GM12878 (cell line): ENCODE data around the gene C8G. TPM values are rescaled to one million over a fixed set of nuclear protein-coding genes. Genes with fewer than 3 reads are reported as not detected.

Source experiments
- ATAC-seq: fragments of 200-7000 bp; cut with Tn5 transposase; 3 replicates; pipeline ENCODE4 v1.9.1; 2020; ENCODE audit warnings: mild to moderate bottlenecking, moderate library complexity
- BruUV-seq: library from RNA; stranded (reverse); fragments of 400-500 nt; replicated peaks from 2 replicates; lab custom pipeline; 2021; lab: Mats Ljungman, UMichigan
- CTCF ChIA-PET: fragments of 300-600 bp; sonication (Branson Sonifier 250); formaldehyde crosslinking; extraction: SDS; loops from one replicate; lab custom pipeline; 2021; ENCODE audit warnings: inconsistent platforms; lab: Yijun Ruan, JAX
- POLR2A ChIA-PET: fragments of 350-600 bp; formaldehyde crosslinking; extraction: SDS; loops from one replicate; lab custom pipeline; 2021; ENCODE audit warnings: inconsistent platforms; lab: Charles Lee
- RAD21 ChIA-PET: fragments of 300-600 bp; sonication (Branson Sonifier 250); formaldehyde crosslinking; loops from one replicate; lab custom pipeline; 2023; ENCODE audit warnings: antibody characterized with exemption; ENCODE audit not compliant: unreplicated experiment; lab: Charles Lee
- SMC1A ChIA-PET: fragments of 300-600 bp; sonication (Branson Sonifier 250); formaldehyde crosslinking; loops from one replicate; lab custom pipeline; 2023; ENCODE audit not compliant: unreplicated experiment, uncharacterized antibody; lab: Charles Lee
- DNase-seq: peaks from one replicate; pipeline ENCODE4 v3.0.0-alpha.2; 2011; ENCODE audit warnings: low read depth, low spot score
- FAIRE-seq: peaks from 3 replicates; lab custom pipeline; 2011; peaks lifted over from hg19 to GRCh38; lab: Jason Lieb, UNC
- H2AFZ ChIP-seq: 2 replicates; pipeline ENCODE4 v1.6.0; 2011; ENCODE audit warnings: low read depth, low read length, control low read depth; ENCODE audit not compliant: control insufficient read depth
- H3K27ac ChIP-seq: 2 replicates; pipeline ENCODE4 v1.5.1; 2011; ENCODE audit warnings: control low read depth; ENCODE audit not compliant: control insufficient read depth, insufficient read depth
- H3K27me3 ChIP-seq, 2 experiments: replicated peaks in 1 of 2; 2 replicates each; pipeline versions ENCODE4 v1.6.0 to v1.6.1; 2011; ENCODE audit warnings: low read length in 1 of 2; ENCODE audit not compliant: control insufficient read depth in 2 of 2, insufficient read depth in 2 of 2
- H3K36me3 ChIP-seq, 2 experiments: 2 replicates each; pipeline ENCODE4 v1.5.1; 2011; ENCODE audit warnings: low read length in 1 of 2; ENCODE audit not compliant: control insufficient read depth in 2 of 2, insufficient read depth in 2 of 2
- H3K4me1 ChIP-seq: 2 replicates; pipeline ENCODE4 v1.6.1; 2011; ENCODE audit warnings: mild to moderate bottlenecking, low read length, moderate library complexity, mixed read lengths; ENCODE audit not compliant: control insufficient read depth, insufficient read depth
- H3K4me2 ChIP-seq: 2 replicates; pipeline ENCODE4 v1.6.0; 2011; ENCODE audit warnings: control low read depth; ENCODE audit not compliant: control insufficient read depth, insufficient read depth
- H3K4me3 ChIP-seq: fragments of 200-600 bp; sonication (generic); 2 replicates; pipeline ENCODE4 v1.5.1; 2016
- H3K79me2 ChIP-seq: 2 replicates; pipeline ENCODE4 v1.6.0; 2011; ENCODE audit warnings: low read length; ENCODE audit not compliant: control insufficient read depth, insufficient read depth
- H3K9ac ChIP-seq: 2 replicates; pipeline ENCODE4 v1.8.0; 2011; ENCODE audit warnings: low read length, control low read depth, mixed read lengths; ENCODE audit not compliant: control insufficient read depth, insufficient read depth
- H3K9me3 ChIP-seq: replicated peaks from 3 replicates; pipeline ENCODE4 v1.5.1; 2011; ENCODE audit warnings: mild to moderate bottlenecking, low read length; ENCODE audit not compliant: control insufficient read depth, insufficient read depth
- H4K20me1 ChIP-seq: 2 replicates; pipeline ENCODE4 v1.6.0; 2011; ENCODE audit not compliant: control insufficient read depth, insufficient read depth
- CHD1 ChIP-seq: IDR thresholded peaks from 2 replicates; pipeline ENCODE4 v1.6.1; 2012; ENCODE audit warnings: low read depth, low read length, improper control_type of control experiment
- MEF2B ChIP-seq: fragments of 450-650 bp; IDR thresholded peaks from 2 replicates; pipeline ENCODE4 v1.6.1; 2018; ENCODE audit warnings: mild to moderate bottlenecking, moderate library complexity; ENCODE audit not compliant: partially characterized antibody, poor library complexity, severe bottlenecking
- POU2F2 ChIP-seq: IDR thresholded peaks from 3 replicates; pipeline ENCODE4 v1.6.1; 2011; ENCODE audit warnings: low read depth, mild to moderate bottlenecking, low read length, borderline replicate concordance
- SUZ12 ChIP-seq: fragments of 200-600 bp; sonication (generic); IDR thresholded peaks from one replicate; pipeline ENCODE4 v1.6.1; 2018; ENCODE audit warnings: antibody characterized with exemption, mild to moderate bottlenecking; ENCODE audit not compliant: unreplicated experiment
- TCF7 ChIP-seq: IDR thresholded peaks from 2 replicates; pipeline ENCODE4 v1.6.1; 2014; ENCODE audit warnings: antibody characterized with exemption, borderline replicate concordance
- WGBS: methylation state at CpG from one replicate; pipeline ENCODE4 v1.1.6; 2016; ENCODE audit warnings: low lambda C conversion rate; ENCODE audit not compliant: insufficient replicate concordance, insufficient coverage; ENCODE audit errors: missing lambda C conversion rate; 5-methylcytosine and 5-hydroxymethylcytosine counted together
- in situ Hi-C: fragments of 300-500 bp; cut with MboI; formaldehyde crosslinking; loops from 9 replicates; pipeline ENCODE4 v1.14.3; 2018; ENCODE audit warnings: mixed read lengths
- intact Hi-C: fragments of 100-400 bp; cut with micrococcal nuclease; formaldehyde crosslinking; loops from one replicate; pipeline ENCODE4 v1.14.2; 2022; ENCODE audit not compliant: unreplicated experiment
- polyA plus RNA-seq, 11 experiments: library from polyadenylated mRNA; depleted of rRNA in 4 of 11; unstranded in 6 of 11; stranded (reverse) in 5 of 11; fragments of >200 nt; fragmentation: Nextera tagmentation in 4 of 11; fragmentation: Illumina TruSeq in 1 of 11; extraction: Ambion mirVana in 4 of 11; extraction: Trizol in 1 of 11; gene quantifications; 1 replicate in 1 of 11; 2 replicates in 10 of 11; pipeline versions ENCODE4 v1.2.1 to v1.2.3, GENCODE V29; 2011 to 2016; ENCODE audit warnings: inconsistent platforms in 2 of 11, missing spikeins in 2 of 11, low read depth in 1 of 11
- total RNA-seq, 4 experiments: library from RNA; depleted of rRNA in 3 of 4; stranded (reverse); fragments of >200 nt in 3 of 4; fragmentation: Illumina TruSeq in 1 of 4; extraction: Trizol in 1 of 4; gene quantifications; 2 replicates each; pipeline versions ENCODE4 v1.2.1 to v1.2.3, GENCODE V29; 2013 to 2021
- TF ChIP-seq, protein P1 (sequence below), 3 experiments: IDR thresholded peaks in 2 of 3; conservative IDR thresholded peaks in 1 of 3; 2 replicates each; pipeline ENCODE4 v1.5.1; 2011; ENCODE audit warnings: low read depth in 3 of 3, low read length in 3 of 3, mild to moderate bottlenecking in 3 of 3, control low read depth in 2 of 3, moderate library complexity in 2 of 3, inconsistent platforms in 1 of 3, mixed read lengths in 1 of 3; ENCODE audit not compliant: control insufficient read depth in 2 of 3, insufficient read depth in 1 of 3; ENCODE audit errors: extremely low read depth in 1 of 3

The C8G gene
- total and polyA plus RNA-seq, 10 of the 15 experiments (the other 5 are each of a cell fraction or from before 2014, with no cell fraction given): 0.26 to 0.69 (median 0.50) TPM; not detected in 7

- intact Hi-C loops: no loop called here
- DNase-seq (no peak), ATAC-seq (no peak), FAIRE-seq (no peak)
- in situ Hi-C loops: no loop called here
- Histone ChIP-seq H3K4me1 (peaks cover 4% of the 10 kb centered on the region; the same call in 1 of the 2 replicates), H3K27me3 (no peaks in the 10 kb centered on the region), H2AFZ (no peak overlapping the region), H3K36me3 (no peaks in the 10 kb centered on the region), H3K27ac (no peak overlapping the region), H3K79me2 (no peaks in the 10 kb centered on the region), H4K20me1 (no peaks in the 10 kb centered on the region), H3K4me3 (no peak overlapping the region), H3K9ac (no peak overlapping the region), H3K9me3 (no peaks in the 10 kb centered on the region), H3K4me2 (no peak overlapping the region)
- ChIA-PET CTCF (no interaction called here), RAD21 (no interaction called here), SMC1A (no interaction called here), POLR2A (no interaction called here)
- 29% methylated on average over 14 of the region's 14 CpGs for WGBS
- no TSS peak for BruUV-seq
- TF ChIP-seq CHD1 (no peak), MEF2B (no peak), SUZ12 (no peak), POU2F2 (no peak), TCF7 (no peak)
- TF ChIP-seq, protein P1, sequence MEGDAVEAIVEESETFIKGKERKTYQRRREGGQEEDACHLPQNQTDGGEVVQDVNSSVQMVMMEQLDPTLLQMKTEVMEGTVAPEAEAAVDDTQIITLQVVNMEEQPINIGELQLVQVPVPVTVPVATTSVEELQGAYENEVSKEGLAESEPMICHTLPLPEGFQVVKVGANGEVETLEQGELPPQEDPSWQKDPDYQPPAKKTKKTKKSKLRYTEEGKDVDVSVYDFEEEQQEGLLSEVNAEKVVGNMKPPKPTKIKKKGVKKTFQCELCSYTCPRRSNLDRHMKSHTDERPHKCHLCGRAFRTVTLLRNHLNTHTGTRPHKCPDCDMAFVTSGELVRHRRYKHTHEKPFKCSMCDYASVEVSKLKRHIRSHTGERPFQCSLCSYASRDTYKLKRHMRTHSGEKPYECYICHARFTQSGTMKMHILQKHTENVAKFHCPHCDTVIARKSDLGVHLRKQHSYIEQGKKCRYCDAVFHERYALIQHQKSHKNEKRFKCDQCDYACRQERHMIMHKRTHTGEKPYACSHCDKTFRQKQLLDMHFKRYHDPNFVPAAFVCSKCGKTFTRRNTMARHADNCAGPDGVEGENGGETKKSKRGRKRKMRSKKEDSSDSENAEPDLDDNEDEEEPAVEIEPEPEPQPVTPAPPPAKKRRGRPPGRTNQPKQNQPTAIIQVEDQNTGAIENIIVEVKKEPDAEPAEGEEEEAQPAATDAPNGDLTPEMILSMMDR (IDR thresholded peaks at IDR 0.05 in 2 of 3, conservative IDR thresholded peaks at IDR 0.05 in 1 of 3; ENCODE audit: control insufficient read depth in 2 of 3, extremely low read depth in 1 of 3, insufficient read depth in 1 of 3, low read depth in 3 of 3, low read length in 3 of 3): no peak
These were observed 10.3 kb downstream of the C8G start for GRCh38 chr9:136955202-136955942.
